HEK293T (cell line): ENCODE data around the gene PIK3IP1.

Source experiments
- BHLHE40 ChIP-seq: fragments of 450-650 bp; IDR thresholded peaks from 2 replicates; pipeline ENCODE4 v1.6.1; 2016; ENCODE audit warnings: mild to moderate bottlenecking, moderate library complexity, borderline replicate concordance
- ELF4 ChIP-seq: fragments of 450-650 bp; IDR thresholded peaks from 2 replicates; pipeline ENCODE4 v1.6.1; 2017; ENCODE audit warnings: antibody characterized with exemption
- FOXA1 ChIP-seq: fragments of 450-650 bp; IDR thresholded peaks from 2 replicates; pipeline ENCODE4 v1.6.1; 2016; ENCODE audit warnings: mild to moderate bottlenecking
- FOXK2 ChIP-seq: fragments of 450-650 bp; IDR thresholded peaks from 2 replicates; pipeline ENCODE4 v1.6.1; 2016; ENCODE audit warnings: mild to moderate bottlenecking
- FOXM1 ChIP-seq: fragments of 450-650 bp; IDR thresholded peaks from 2 replicates; pipeline ENCODE4 v1.6.1; 2017; ENCODE audit warnings: mild to moderate bottlenecking, borderline replicate concordance
- HDGF ChIP-seq: fragments of 450-650 bp; IDR thresholded peaks from 2 replicates; pipeline ENCODE4 v1.6.1; 2017; ENCODE audit warnings: antibody characterized with exemption, borderline replicate concordance
- L3MBTL2 ChIP-seq: fragments of 450-650 bp; conservative IDR thresholded peaks from 2 replicates; pipeline ENCODE4 v1.6.1; 2016; ENCODE audit warnings: mild to moderate bottlenecking
- LEF1 ChIP-seq: fragments of 450-650 bp; IDR thresholded peaks from 2 replicates; pipeline ENCODE4 v1.6.1; 2017; ENCODE audit warnings: mild to moderate bottlenecking, borderline replicate concordance
- NFRKB ChIP-seq: fragments of 450-650 bp; IDR thresholded peaks from 2 replicates; pipeline ENCODE4 v1.6.1; 2016; ENCODE audit warnings: mild to moderate bottlenecking, moderate library complexity
- PKNOX1 ChIP-seq: fragments of 450-650 bp; IDR thresholded peaks from 2 replicates; pipeline ENCODE4 v1.6.1; 2016
- SP1 ChIP-seq: fragments of 450-650 bp; IDR thresholded peaks from 2 replicates; pipeline ENCODE4 v1.6.1; 2017
- SUZ12 ChIP-seq: fragments of 450-650 bp; IDR thresholded peaks from 2 replicates; pipeline ENCODE4 v1.6.1; 2016; ENCODE audit warnings: mild to moderate bottlenecking
- TARDBP ChIP-seq: fragments of 450-650 bp; IDR thresholded peaks from 2 replicates; pipeline ENCODE4 v1.6.1; 2016
- ZNF384 ChIP-seq: fragments of 450-650 bp; IDR thresholded peaks from 2 replicates; pipeline ENCODE4 v1.6.1; 2016

GRCh38 chr22:31241200-31241599 lies 51.1 kb downstream of the PIK3IP1 start:
- no peak for TF ChIP-seq NFRKB
- TF ChIP-seq TARDBP: no peak
- no peak for TF ChIP-seq PKNOX1
- no peak for TF ChIP-seq BHLHE40
- TF ChIP-seq ZNF384: no peak
- no peak for TF ChIP-seq FOXK2
- no peak for TF ChIP-seq FOXM1
- TF ChIP-seq SP1: no peak
- TF ChIP-seq LEF1: no peak
- TF ChIP-seq FOXA1: no peak
- no peak for TF ChIP-seq L3MBTL2
- no peak for TF ChIP-seq ELF4
- no peak for TF ChIP-seq HDGF
- no peak for TF ChIP-seq SUZ12
